NK-92 (cell line): ENCODE data around the gene ANO7.

Source experiments
- DNase-seq: peaks from one replicate; lab custom pipeline; 2025; ENCODE audit not compliant: unreplicated experiment; lab: John Stamatoyannopoulos, UW

The ANO7 gene

GRCh38 chr2:241156971-241157441, 31.5 kb upstream of the ANO7 start:
- DNase-seq: no peak

GRCh38 chr2:241157841-241158545, 30.5 kb upstream of the ANO7 start:
- no peak for DNase-seq

GRCh38 chr2:241158546-241158900, 30.0 kb upstream of the ANO7 start:
- no peak for DNase-seq

- no peak for DNase-seq
Observed at GRCh38 chr2:241159116-241159515, 29.4 kb upstream of the ANO7 start.

- DNase-seq: no peak
Observed at GRCh38 chr2:241160318-241160717, 28.2 kb upstream of the ANO7 start.

- no peak for DNase-seq
Observed at GRCh38 chr2:241161646-241162281, 26.7 kb upstream of the ANO7 start.

GRCh38 chr2:241163601-241164118, 24.8 kb upstream of the ANO7 start:
- DNase-seq: no peak

- no peak for DNase-seq
Observed at GRCh38 chr2:241168366-241168765, 20.1 kb upstream of the ANO7 start.

GRCh38 chr2:241173557-241173956, 14.9 kb upstream of the ANO7 start:
- DNase-seq: no peak

- DNase-seq: no peak
Observed at GRCh38 chr2:241177526-241178334, 10.7 kb upstream of the ANO7 start.

- DNase-seq: no peak
Observed at GRCh38 chr2:241178961-241179360, 9.5 kb upstream of the ANO7 start.

- no peak for DNase-seq
Observed at GRCh38 chr2:241179899-241180298, 8.6 kb upstream of the ANO7 start.

- no peak for DNase-seq
Observed at GRCh38 chr2:241180495-241180894, 8.0 kb upstream of the ANO7 start.

GRCh38 chr2:241182126-241182525, 6.4 kb upstream of the ANO7 start:
- DNase-seq: no peak

- no peak for DNase-seq
Observed at GRCh38 chr2:241182531-241183133, 5.8 kb upstream of the ANO7 start.

GRCh38 chr2:241183221-241183620, 5.3 kb upstream of the ANO7 start:
- no peak for DNase-seq

GRCh38 chr2:241184901-241185300, 3.6 kb upstream of the ANO7 start:
- no peak for DNase-seq

GRCh38 chr2:241185961-241186360, 2.5 kb upstream of the ANO7 start:
- DNase-seq: no peak

GRCh38 chr2:241187101-241187917, 1.2 kb upstream of the ANO7 start:
- DNase-seq: no peak

- no peak for DNase-seq
Observed at GRCh38 chr2:241187918-241188234, 601 bp upstream of the ANO7 start.
